Uterus (tissue), 2 donors: ENCODE results near the gene CLDN22.

ENCODE experiments used
- CTCF ChIP-seq, 4 experiments: fragments of 200-600 bp in 2 of 4; fragments of 450-650 bp in 2 of 4; sonication (generic) in 2 of 4; IDR thresholded peaks; one replicate each; pipeline ENCODE4 v1.5.1; 2016 to 2019; ENCODE audit warnings: antibody characterized with exemption in 4 of 4, mild to moderate bottlenecking in 2 of 4, moderate library complexity in 1 of 4
- POLR2A ChIP-seq, 2 donors: fragments of 450-650 bp; IDR thresholded peaks; one replicate each; pipeline ENCODE4 v1.6.1; 2016; ENCODE audit warnings: antibody characterized with exemption in 2 of 2, mild to moderate bottlenecking in 1 of 2, moderate library complexity in 1 of 2

GRCh38 chr4:183337833-183338232 is 17.8 kb upstream of the CLDN22 start:
- no peak for TF ChIP-seq CTCF (IDR thresholded peaks at IDR 0.05)
- TF ChIP-seq POLR2A (IDR thresholded peaks at IDR 0.05) = no peak
